Mesothelial cell of epicardium (in vitro differentiated cells): ENCODE measurements around the gene NLRP14. TPM values are rescaled to one million over a fixed set of nuclear protein-coding genes. Genes with fewer than 3 reads are reported as not detected.
A peak's percentile ranks its signal among the peaks of the same experiment; 100 is the strongest.

Experiments
- DNase-seq, 2 experiments: peaks; one replicate each; pipeline ENCODE4 v3.0.0; 2021; ENCODE audit warnings: low spot score in 2 of 2; ENCODE audit not compliant: unreplicated experiment in 2 of 2
- H3K27ac Mint-ChIP-seq: 2 replicates; pipeline ENCODE4 v1.8.0; 2021; ENCODE audit warnings: mixed read lengths
- H3K27me3 Mint-ChIP-seq: 2 replicates; pipeline ENCODE4 v1.8.0; 2021; ENCODE audit warnings: low read depth, mixed read lengths
- H3K36me3 Mint-ChIP-seq: 2 replicates; pipeline ENCODE4 v1.8.0; 2021; ENCODE audit warnings: mixed read lengths
- H3K4me1 Mint-ChIP-seq: 2 replicates; pipeline ENCODE4 v1.8.0; 2021; ENCODE audit warnings: mixed read lengths
- H3K4me3 Mint-ChIP-seq: 2 replicates; pipeline ENCODE4 v1.8.0; 2021; ENCODE audit warnings: mild to moderate bottlenecking, moderate library complexity, mixed read lengths
- H3K9me3 Mint-ChIP-seq: 2 replicates; pipeline ENCODE4 v1.8.0; 2021; ENCODE audit warnings: mixed read lengths
- total RNA-seq: library from RNA; stranded (reverse); gene quantifications from 3 replicates; pipeline ENCODE4 v1.2.1, GENCODE V29; 2021
- TF ChIP-seq, protein P1 (sequence below): fragments of 200-600 bp; sonication (generic); IDR thresholded peaks from one replicate; pipeline ENCODE4 v1.5.0; 2021; ENCODE audit warnings: antibody characterized with exemption; ENCODE audit not compliant: unreplicated experiment

NLRP14 gene, protein sequence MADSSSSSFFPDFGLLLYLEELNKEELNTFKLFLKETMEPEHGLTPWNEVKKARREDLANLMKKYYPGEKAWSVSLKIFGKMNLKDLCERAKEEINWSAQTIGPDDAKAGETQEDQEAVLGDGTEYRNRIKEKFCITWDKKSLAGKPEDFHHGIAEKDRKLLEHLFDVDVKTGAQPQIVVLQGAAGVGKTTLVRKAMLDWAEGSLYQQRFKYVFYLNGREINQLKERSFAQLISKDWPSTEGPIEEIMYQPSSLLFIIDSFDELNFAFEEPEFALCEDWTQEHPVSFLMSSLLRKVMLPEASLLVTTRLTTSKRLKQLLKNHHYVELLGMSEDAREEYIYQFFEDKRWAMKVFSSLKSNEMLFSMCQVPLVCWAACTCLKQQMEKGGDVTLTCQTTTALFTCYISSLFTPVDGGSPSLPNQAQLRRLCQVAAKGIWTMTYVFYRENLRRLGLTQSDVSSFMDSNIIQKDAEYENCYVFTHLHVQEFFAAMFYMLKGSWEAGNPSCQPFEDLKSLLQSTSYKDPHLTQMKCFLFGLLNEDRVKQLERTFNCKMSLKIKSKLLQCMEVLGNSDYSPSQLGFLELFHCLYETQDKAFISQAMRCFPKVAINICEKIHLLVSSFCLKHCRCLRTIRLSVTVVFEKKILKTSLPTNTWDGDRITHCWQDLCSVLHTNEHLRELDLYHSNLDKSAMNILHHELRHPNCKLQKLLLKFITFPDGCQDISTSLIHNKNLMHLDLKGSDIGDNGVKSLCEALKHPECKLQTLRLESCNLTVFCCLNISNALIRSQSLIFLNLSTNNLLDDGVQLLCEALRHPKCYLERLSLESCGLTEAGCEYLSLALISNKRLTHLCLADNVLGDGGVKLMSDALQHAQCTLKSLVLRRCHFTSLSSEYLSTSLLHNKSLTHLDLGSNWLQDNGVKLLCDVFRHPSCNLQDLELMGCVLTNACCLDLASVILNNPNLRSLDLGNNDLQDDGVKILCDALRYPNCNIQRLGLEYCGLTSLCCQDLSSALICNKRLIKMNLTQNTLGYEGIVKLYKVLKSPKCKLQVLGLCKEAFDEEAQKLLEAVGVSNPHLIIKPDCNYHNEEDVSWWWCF
- total RNA-seq, result 0.51 to 0.58 TPM (median 0.54 TPM) in 3 replicates

GRCh38 chr11:7020183-7020917 is at the start of gene NLRP14, which contains the start of gene ZNF214:
NLRP14 (plus strand) TSS chr11:7020479; CDS start chr11:7038587, 18,108 bp downstream.
ZNF214 (minus strand) TSS chr11:7020346; CDS start chr11:7002835, 17,511 bp downstream.
- peak within 1 kb of the TSS; percentile 100 for H3K4me3 Mint-ChIP-seq
- H3K27ac Mint-ChIP-seq, result peak within 1 kb of the TSS; percentile 99
- H3K27me3 Mint-ChIP-seq, result peaks cover 6% of the 10 kb centered on the region
- H3K9me3 Mint-ChIP-seq, result no peaks in the 10 kb centered on the region
- DNase-seq, result peak; percentile 73 to 76
- H3K4me1 Mint-ChIP-seq, result peaks cover 18% of the 10 kb centered on the region
- TF ChIP-seq, protein P1, sequence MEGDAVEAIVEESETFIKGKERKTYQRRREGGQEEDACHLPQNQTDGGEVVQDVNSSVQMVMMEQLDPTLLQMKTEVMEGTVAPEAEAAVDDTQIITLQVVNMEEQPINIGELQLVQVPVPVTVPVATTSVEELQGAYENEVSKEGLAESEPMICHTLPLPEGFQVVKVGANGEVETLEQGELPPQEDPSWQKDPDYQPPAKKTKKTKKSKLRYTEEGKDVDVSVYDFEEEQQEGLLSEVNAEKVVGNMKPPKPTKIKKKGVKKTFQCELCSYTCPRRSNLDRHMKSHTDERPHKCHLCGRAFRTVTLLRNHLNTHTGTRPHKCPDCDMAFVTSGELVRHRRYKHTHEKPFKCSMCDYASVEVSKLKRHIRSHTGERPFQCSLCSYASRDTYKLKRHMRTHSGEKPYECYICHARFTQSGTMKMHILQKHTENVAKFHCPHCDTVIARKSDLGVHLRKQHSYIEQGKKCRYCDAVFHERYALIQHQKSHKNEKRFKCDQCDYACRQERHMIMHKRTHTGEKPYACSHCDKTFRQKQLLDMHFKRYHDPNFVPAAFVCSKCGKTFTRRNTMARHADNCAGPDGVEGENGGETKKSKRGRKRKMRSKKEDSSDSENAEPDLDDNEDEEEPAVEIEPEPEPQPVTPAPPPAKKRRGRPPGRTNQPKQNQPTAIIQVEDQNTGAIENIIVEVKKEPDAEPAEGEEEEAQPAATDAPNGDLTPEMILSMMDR, result no peak
- H3K36me3 Mint-ChIP-seq, result no peaks in the 10 kb centered on the region

DNA sequence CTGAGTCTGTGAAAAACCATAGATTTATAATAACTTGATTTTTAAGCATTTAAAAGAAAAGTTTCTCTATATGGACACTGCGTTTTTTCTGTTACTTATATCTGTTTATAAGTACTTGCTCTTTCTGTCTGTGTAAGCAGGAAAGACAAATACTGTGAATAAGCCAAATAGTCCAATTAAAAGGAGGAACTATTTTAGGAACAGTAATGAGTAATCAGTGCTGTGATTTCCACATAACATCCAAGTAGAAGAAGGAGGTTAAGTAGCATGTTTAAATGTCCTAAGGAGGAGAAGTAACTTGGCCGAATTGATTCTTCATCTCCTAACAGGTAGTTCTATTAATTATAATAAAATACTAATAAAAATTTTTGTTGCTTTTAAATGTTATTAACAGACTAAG is 40.9 kb upstream of the NLRP14 start:
- no peak overlapping the region for H3K4me3 Mint-ChIP-seq
- H3K4me1 Mint-ChIP-seq, result no peaks in the 10 kb centered on the region
- no peaks in the 10 kb centered on the region for H3K36me3 Mint-ChIP-seq
- peaks cover 4% of the 10 kb centered on the region for H3K9me3 Mint-ChIP-seq
- no peak overlapping the region for H3K27ac Mint-ChIP-seq
- no peak for DNase-seq
- H3K27me3 Mint-ChIP-seq, result no peaks in the 10 kb centered on the region
- TF ChIP-seq, protein P1, result no peak

DNA sequence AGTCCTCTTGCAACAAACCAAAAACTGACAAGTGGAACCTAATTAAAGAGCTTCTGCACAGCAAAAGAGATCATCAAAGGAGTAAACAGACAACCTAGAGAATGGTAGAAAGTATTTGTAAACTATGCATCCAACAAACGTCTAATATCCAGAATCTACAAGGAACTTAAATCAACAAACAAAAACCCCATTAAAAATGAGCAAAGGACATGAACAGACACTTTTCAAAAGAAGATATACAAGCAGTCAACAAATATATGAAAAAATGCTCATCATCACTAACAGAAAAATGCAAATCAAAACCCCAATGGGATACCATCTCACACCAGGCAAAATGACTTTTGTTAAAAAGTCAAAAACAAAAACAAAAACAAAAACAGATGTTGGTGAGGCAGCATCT is 33.8 kb upstream of the NLRP14 start:
- TF ChIP-seq, protein P1, result no peak
- Mint-ChIP-seq H3K4me1 (peaks cover 4% of the 10 kb centered on the region), H3K27me3 (no peaks in the 10 kb centered on the region), H3K9me3 (peaks cover 25% of the 10 kb centered on the region), H3K36me3 (no peaks in the 10 kb centered on the region), H3K27ac (no peak overlapping the region), H3K4me3 (no peak overlapping the region)
- DNase-seq, result no peak

GRCh38 chr11:6988506-6988905 is 31.8 kb upstream of the NLRP14 start:
- TF ChIP-seq, protein P1, result no peak
- Mint-ChIP-seq H3K36me3 (no peaks in the 10 kb centered on the region), H3K4me3 (no peak overlapping the region), H3K9me3 (peaks cover 25% of the 10 kb centered on the region), H3K27me3 (no peaks in the 10 kb centered on the region), H3K27ac (no peak overlapping the region), H3K4me1 (peaks cover 23% of the 10 kb centered on the region)
- DNase-seq, result no peak

- Mint-ChIP-seq H3K36me3 (no peaks in the 10 kb centered on the region), H3K4me3 (no peak overlapping the region), H3K27ac (no peak overlapping the region), H3K27me3 (no peaks in the 10 kb centered on the region), H3K9me3 (peaks cover 10% of the 10 kb centered on the region), H3K4me1 (peaks cover 23% of the 10 kb centered on the region)
- no peak for DNase-seq
- TF ChIP-seq, protein P1, result no peak
These were observed 29.1 kb upstream of the NLRP14 start for GRCh38 chr11:6991227-6991626.
